GM19468 (cell line): ENCODE results near the gene A4GNT.
A peak's percentile ranks its signal among the peaks of the same experiment; 100 is the strongest.
"Not testable (repeated sequence)": the region's sequence is repeated elsewhere in the genome, so short reads cannot be mapped to it uniquely, and the experiment has no call there.

Source experiments
- ATAC-seq: cut with Tn5 transposase; IDR thresholded peaks from one replicate; pipeline ENCODE4 v1.9.1; 2021; ENCODE audit warnings: mild to moderate bottlenecking, moderate library complexity, moderate number of reproducible peaks; ENCODE audit not compliant: unreplicated experiment; ENCODE audit errors: extremely low read depth

The A4GNT gene

GRCh38 chr3:138124188-138124587 lies 8.0 kb downstream of the A4GNT start:
- ATAC-seq = no peak

- ATAC-seq = no peak
These were observed 12.8 kb downstream of the A4GNT start for GRCh38 chr3:138119423-138119766.

GRCh38 chr3:138118612-138119422 lies 13.4 kb downstream of the A4GNT start:
- no peak for ATAC-seq

- peak; percentile 85 for ATAC-seq
These were observed 16.9 kb downstream of the A4GNT start, which contains the start of gene DZIP1L for GRCh38 chr3:138114988-138115971. TSS of gene DZIP1L (minus strand) at chr3:138115608. CDS start at chr3:138103971, 11,637 bp downstream.

GRCh38 chr3:138114431-138114918 lies 17.7 kb downstream of the A4GNT start:
- ATAC-seq = no peak

GRCh38 chr3:138113326-138113725 lies 18.9 kb downstream of the A4GNT start:
- ATAC-seq = no peak

GRCh38 chr3:138112362-138112761 lies 19.8 kb downstream of the A4GNT start:
- ATAC-seq = no peak

GRCh38 chr3:138105598-138105997 lies 26.6 kb downstream of the A4GNT start:
- no peak for ATAC-seq

- ATAC-seq = no peak
These were observed 28.7 kb downstream of the A4GNT start for GRCh38 chr3:138103466-138103865.

- ATAC-seq = not testable (repeated sequence)
These were observed 30.7 kb downstream of the A4GNT start for GRCh38 chr3:138101351-138101940.

GRCh38 chr3:138099417-138099816 lies 32.8 kb downstream of the A4GNT start:
- ATAC-seq = no peak

GRCh38 chr3:138097192-138098172 lies 34.7 kb downstream of the A4GNT start:
- ATAC-seq = no peak

- ATAC-seq = no peak
These were observed 38.5 kb downstream of the A4GNT start for GRCh38 chr3:138093721-138094120.

GRCh38 chr3:138092023-138092422 lies 40.2 kb downstream of the A4GNT start:
- ATAC-seq = no peak

GRCh38 chr3:138089091-138089490 lies 43.1 kb downstream of the A4GNT start:
- ATAC-seq = no peak

- ATAC-seq = not testable (repeated sequence)
These were observed 46.4 kb downstream of the A4GNT start for GRCh38 chr3:138085745-138086144.

GRCh38 chr3:138084196-138084595 lies 48.0 kb downstream of the A4GNT start:
- ATAC-seq = no peak

- peak; percentile 7 for ATAC-seq
These were observed 49.2 kb downstream of the A4GNT start for GRCh38 chr3:138082992-138083386.
